Astrocyte of the spinal cord (primary cell): ENCODE results near the gene FAM177B.

Experiments used
- DNase-seq: peaks from one replicate; pipeline ENCODE4 v3.0.0; 2011; ENCODE audit warnings: low read depth, low spot score
- H3K4me3 ChIP-seq: 2 replicates; pipeline ENCODE4 v1.5.1; 2011; ENCODE audit warnings: low read depth, mild to moderate bottlenecking, low read length, moderate library complexity
- CTCF ChIP-seq: IDR thresholded peaks from 2 replicates; pipeline ENCODE4 v1.5.1; 2012; ENCODE audit warnings: low read depth, mild to moderate bottlenecking, low read length, inconsistent platforms
- in situ Hi-C: cut with HindIII; loops from 2 replicates; pipeline ENCODE4 v1.10.0; 2017; ENCODE audit warnings: low sequenced_read_pairs

Gene FAM177B

DNA sequence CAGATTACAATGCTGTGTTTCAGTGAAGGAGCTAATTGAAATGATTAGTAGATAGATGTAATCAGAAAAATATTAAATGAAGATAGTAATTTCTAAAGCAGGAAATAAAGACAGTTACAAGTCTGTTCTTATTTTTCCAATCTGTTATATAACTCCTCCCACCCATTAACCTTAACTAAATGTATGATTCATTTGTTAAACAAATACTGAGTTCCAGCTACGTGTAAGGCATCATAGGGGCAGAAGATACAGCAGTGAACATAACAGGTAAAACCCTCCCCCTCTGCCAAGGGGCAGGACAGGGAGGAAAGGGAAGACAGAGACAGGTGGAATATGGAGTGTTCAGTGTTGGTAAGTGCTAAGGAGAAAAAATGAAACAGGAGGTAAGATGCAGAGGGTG, at the start of gene FAM177B:
Gene FAM177B, plus strand, starts transcription at position 231 of the 400 bp plus-strand sequence. CDS start 9,344 bp downstream, outside the sequence.
- no peak for TF ChIP-seq CTCF
- in situ Hi-C loops: no loop called here
- DNase-seq: no peak
- H3K4me3 ChIP-seq: no peak within 1 kb of the TSS

DNA sequence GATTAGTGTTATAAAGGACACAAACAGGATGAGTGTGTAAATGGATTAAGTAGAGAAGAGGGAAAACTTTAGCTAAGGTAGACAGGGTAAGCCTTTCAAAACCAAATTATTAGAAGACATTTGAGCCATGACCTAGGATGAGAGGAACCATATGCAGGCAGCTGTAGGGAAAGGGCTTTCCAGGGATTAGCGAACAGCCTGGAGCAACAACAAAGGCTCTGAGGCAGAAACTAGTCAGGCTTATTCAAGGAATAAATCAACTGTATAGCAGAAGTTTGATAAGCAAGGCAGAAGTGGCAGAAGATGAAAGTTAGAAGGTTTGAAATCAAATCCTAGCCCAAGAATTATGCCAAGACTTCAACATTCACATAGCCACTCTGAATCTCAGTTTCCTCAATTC, 46.0 kb upstream of the FAM177B start:
- in situ Hi-C loops: no loop called here
- H3K4me3 ChIP-seq: no peak overlapping the region

DNA sequence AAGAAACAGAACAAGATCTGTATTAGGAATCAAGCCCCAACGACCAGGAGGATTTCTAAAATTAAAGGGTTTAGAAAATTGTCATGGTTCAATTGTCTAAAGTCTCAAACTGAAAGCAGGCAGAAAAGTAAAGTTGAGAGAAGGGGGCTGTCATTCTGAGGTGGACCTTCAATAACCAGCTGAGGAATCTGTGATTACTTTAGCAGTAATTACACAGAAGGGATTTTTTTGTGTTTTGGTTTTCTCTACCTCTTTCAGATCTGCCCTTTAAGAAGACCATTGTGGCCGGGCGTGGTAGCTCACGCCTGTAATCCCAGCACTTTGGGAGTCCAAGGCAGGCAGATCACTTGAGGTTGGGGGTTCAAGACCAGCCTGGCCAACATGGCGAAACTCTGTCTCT, 42.1 kb upstream of the FAM177B start:
- no peak overlapping the region for H3K4me3 ChIP-seq
- DNase-seq: no peak
- in situ Hi-C loops: no loop called here
- no peak for TF ChIP-seq CTCF

More for the DNA sequence above, 46.0 kb upstream of the FAM177B start:
- no peak for DNase-seq
- TF ChIP-seq CTCF: no peak

GRCh38 chr1:222696741-222697140, 40.3 kb upstream of the FAM177B start:
- no peak for TF ChIP-seq CTCF
- in situ Hi-C loops: no loop called here
- DNase-seq: no peak
- H3K4me3 ChIP-seq: no peak overlapping the region

GRCh38 chr1:222697203-222697602, 39.8 kb upstream of the FAM177B start:
- no peak overlapping the region for H3K4me3 ChIP-seq
- in situ Hi-C loops: no loop called here
- no peak for TF ChIP-seq CTCF
- no peak for DNase-seq

GRCh38 chr1:222697826-222698225, 39.2 kb upstream of the FAM177B start:
- no peak for TF ChIP-seq CTCF
- no peak overlapping the region for H3K4me3 ChIP-seq
- DNase-seq: peak; percentile 29
- in situ Hi-C loops: no loop called here

- no peak overlapping the region for H3K4me3 ChIP-seq
- DNase-seq: no peak
- TF ChIP-seq CTCF: no peak
- in situ Hi-C loops: no loop called here
These were observed 34.8 kb upstream of the FAM177B start for GRCh38 chr1:222702210-222702609.
